IMR-90 (cell line): ENCODE results near the gene MICAL3. TPM values are rescaled to one million over a fixed set of nuclear protein-coding genes. Genes with fewer than 3 reads are reported as not detected.

ENCODE experiments used
- ATAC-seq: fragments of 200-7000 bp; cut with Tn5 transposase; 2 replicates; pipeline ENCODE4 v1.9.1; 2020; ENCODE audit warnings: low read depth, mild to moderate bottlenecking, moderate library complexity
- BruUV-seq: library from RNA; stranded (reverse); fragments of 400-500 nt; replicated peaks from 2 replicates; lab custom pipeline; 2021; lab: Mats Ljungman, UMichigan
- CTCF ChIA-PET: fragments of 300-600 bp; formaldehyde crosslinking; extraction: SDS; loops from one replicate; lab custom pipeline; 2021; ENCODE audit warnings: antibody characterized with exemption; lab: Yijun Ruan, JAX
- POLR2A ChIA-PET: fragments of 300-600 bp; sonication (Branson Sonifier 250); formaldehyde crosslinking; loops from one replicate; lab custom pipeline; 2022; ENCODE audit warnings: antibody characterized with exemption; ENCODE audit not compliant: unreplicated experiment; lab: Charles Lee
- DNase-seq: peaks from one replicate; pipeline ENCODE4 v3.0.0; 2013
- H2AFZ ChIP-seq: replicated peaks from 2 replicates; pipeline ENCODE3; 2013; ENCODE audit warnings: low read length, mild to moderate bottlenecking; ENCODE audit not compliant: poor library complexity
- H2AK5ac ChIP-seq: 2 replicates; pipeline ENCODE4 v1.6.1; 2013; ENCODE audit warnings: low read depth, low read length, inconsistent platforms
- H2AK9ac ChIP-seq: replicated peaks from 2 replicates; pipeline ENCODE3; 2013; ENCODE audit warnings: mild to moderate bottlenecking, low read depth, low read length, moderate library complexity; ENCODE audit not compliant: poor library complexity
- H2BK120ac ChIP-seq: 2 replicates; pipeline ENCODE4 v1.6.1; 2013; ENCODE audit warnings: low read depth, low read length, inconsistent platforms
- H2BK15ac ChIP-seq: 3 replicates; pipeline ENCODE4 v1.6.1; 2013; ENCODE audit warnings: low read depth, low read length, inconsistent platforms
- H2BK20ac ChIP-seq: 2 replicates; pipeline ENCODE4 v1.6.1; 2013; ENCODE audit warnings: low read depth, mild to moderate bottlenecking, inconsistent platforms, low read length, moderate library complexity
- H2BK5ac ChIP-seq: 2 replicates; pipeline ENCODE4 v1.6.1; 2013; ENCODE audit warnings: mild to moderate bottlenecking, low read depth, low read length, inconsistent platforms; ENCODE audit not compliant: poor library complexity, severe bottlenecking
- H3K14ac ChIP-seq: replicated peaks from 2 replicates; pipeline ENCODE4 v1.6.1; 2013; ENCODE audit warnings: low read depth, low read length, inconsistent platforms
- H3K18ac ChIP-seq: 2 replicates; pipeline ENCODE4 v1.6.1; 2013; ENCODE audit warnings: low read depth, low read length, control low read depth
- H3K23ac ChIP-seq: 2 replicates; pipeline ENCODE4 v1.6.1; 2013; ENCODE audit warnings: low read depth, low read length, inconsistent platforms
- H3K27ac ChIP-seq: 2 replicates; pipeline ENCODE4 v1.5.1; 2013; ENCODE audit warnings: mild to moderate bottlenecking, control low read depth, low read length; ENCODE audit not compliant: insufficient read depth
- H3K27me3 ChIP-seq: 2 replicates; pipeline ENCODE4 v1.6.1; 2013; ENCODE audit warnings: low read length; ENCODE audit not compliant: control insufficient read depth, insufficient read depth
- H3K36me3 ChIP-seq: 2 replicates; pipeline ENCODE4 v1.6.1; 2013; ENCODE audit warnings: low read length, mixed read lengths; ENCODE audit not compliant: control insufficient read depth, insufficient read depth
- H3K4ac ChIP-seq: 2 replicates; pipeline ENCODE4 v1.6.1; 2013; ENCODE audit warnings: low read depth, low read length, inconsistent platforms
- H3K4me1 ChIP-seq: 2 replicates; pipeline ENCODE4 v1.6.1; 2013; ENCODE audit warnings: low read length, mixed read lengths; ENCODE audit not compliant: control insufficient read depth, insufficient read depth
- H3K4me2 ChIP-seq: 2 replicates; pipeline ENCODE4 v1.6.1; 2013; ENCODE audit warnings: low read depth, mild to moderate bottlenecking, control low read depth, low read length, moderate library complexity
- H3K4me3 ChIP-seq: 2 replicates; pipeline ENCODE4 v1.5.1; 2013; ENCODE audit warnings: low read depth, mild to moderate bottlenecking, control low read depth, low read length, moderate library complexity; ENCODE audit not compliant: insufficient read depth
- H3K56ac ChIP-seq: 2 replicates; pipeline ENCODE4 v1.6.1; 2013; ENCODE audit warnings: low read length, inconsistent platforms; ENCODE audit not compliant: insufficient read depth; ENCODE audit errors: extremely low read depth
- H3K79me1 ChIP-seq, 2 experiments: 2 replicates each; pipeline ENCODE4 v1.6.1; 2013; ENCODE audit warnings: low read length in 2 of 2, inconsistent platforms in 1 of 2, low read depth in 1 of 2
- H3K9ac ChIP-seq: 2 replicates; pipeline ENCODE4 v1.6.1; 2013; ENCODE audit warnings: low read depth, low read length, control low read depth
- H3K9me1 ChIP-seq: 2 replicates; pipeline ENCODE4 v1.6.1; 2013; ENCODE audit warnings: low read length, inconsistent platforms; ENCODE audit not compliant: insufficient read depth
- H3K9me3 ChIP-seq: 2 replicates; pipeline ENCODE4 v1.6.1; 2013; ENCODE audit warnings: low read length; ENCODE audit not compliant: control insufficient read depth, insufficient read depth
- H4K20me1 ChIP-seq: 2 replicates; pipeline ENCODE4 v1.6.1; 2013; ENCODE audit warnings: low read length, inconsistent platforms; ENCODE audit not compliant: insufficient read depth
- H4K5ac ChIP-seq: 2 replicates; pipeline ENCODE4 v1.6.1; 2013; ENCODE audit warnings: mild to moderate bottlenecking, low read depth, low read length, control low read depth
- H4K8ac ChIP-seq, 2 experiments: 2 replicates each; pipeline ENCODE4 v1.6.1; 2013; ENCODE audit warnings: low read depth in 2 of 2, low read length in 2 of 2, control low read depth in 1 of 2, inconsistent platforms in 1 of 2
- H4K91ac ChIP-seq: 2 replicates; pipeline ENCODE4 v1.6.1; 2013; ENCODE audit warnings: low read depth, low read length, inconsistent platforms; ENCODE audit not compliant: insufficient read depth
- CHD1 ChIP-seq: IDR thresholded peaks from 2 replicates; pipeline ENCODE4 v1.6.1; 2012; ENCODE audit warnings: low read depth, low read length, improper control_type of control experiment
- USF2 ChIP-seq: fragments of 150-350 bp; IDR thresholded peaks from 2 replicates; pipeline ENCODE4 v1.6.1; 2017; ENCODE audit warnings: mild to moderate bottlenecking, antibody characterized with exemption, low read length, low read depth
- dilution Hi-C: fragments of 300-500 bp; cut with HindIII; formaldehyde crosslinking; loops from one replicate; pipeline ENCODE4 v1.14.3; 2018; ENCODE audit warnings: low sequenced_read_pairs; ENCODE audit not compliant: unreplicated experiment
- in situ Hi-C: fragments of 300-500 bp; cut with MboI; formaldehyde crosslinking; loops from 3 replicates; pipeline ENCODE4 v1.14.3; 2019; ENCODE audit warnings: low sequenced_read_pairs, inconsistent platforms, mixed read lengths
- intact Hi-C: fragments of 100-400 bp; cut with micrococcal nuclease; formaldehyde crosslinking; loops from 2 replicates; pipeline ENCODE4 v1.10.0; 2022
- polyA plus RNA-seq, 3 experiments: library from polyadenylated mRNA; depleted of rRNA; stranded (reverse); fragments of >200 nt; gene quantifications; 2 replicates each; pipeline ENCODE4 v1.2.3, GENCODE V29; 2012; ENCODE audit warnings: low replicate concordance in 1 of 3
- total RNA-seq: library from RNA; depleted of rRNA; stranded (reverse); fragments of >200 nt; gene quantifications from 2 replicates; pipeline ENCODE4 v1.2.3, GENCODE V29; 2012

Gene MICAL3
- total and polyA plus RNA-seq, 2 of the 4 experiments (the other 2 are of a cell fraction): 17.6 to 26.8 TPM

- Histone ChIP-seq H2AK9ac (no peak overlapping the region), H3K79me1 (peaks cover 38 to 86% of the 10 kb centered on the region in 2 experiments), H4K5ac (no peak overlapping the region), H3K4me2 (no peak overlapping the region), H3K27me3 (no peaks in the 10 kb centered on the region), H4K8ac (no peak overlapping the region), H3K36me3 (no peaks in the 10 kb centered on the region), H2AK5ac (no peak overlapping the region), H3K27ac (no peak overlapping the region), H3K56ac (no peak overlapping the region), H3K23ac (no peak overlapping the region), H4K91ac (no peak overlapping the region), H3K9me1 (peaks cover 28% of the 10 kb centered on the region), H3K18ac (no peak overlapping the region), H3K4ac (no peak overlapping the region), H2BK20ac (no peak overlapping the region), H2AFZ (no peak overlapping the region), H3K9me3 (no peaks in the 10 kb centered on the region), H2BK15ac (no peak overlapping the region), H3K9ac (no peak overlapping the region), H2BK5ac (no peak overlapping the region), H3K4me1 (peaks cover 26% of the 10 kb centered on the region), H3K14ac (no peak overlapping the region), H3K4me3 (no peak overlapping the region), H4K20me1 (peaks cover 19% of the 10 kb centered on the region), H2BK120ac (no peak overlapping the region)
- TF ChIP-seq USF2 (no peak), CHD1 (no peak)
- dilution Hi-C loops: no loop called here
- BruUV-seq: no TSS peak
- in situ Hi-C loops: no loop called here
- ATAC-seq: no peak
- no peak for DNase-seq
- POLR2A ChIA-PET: no interaction called here
- CTCF ChIA-PET: interaction anchor here (0.7 kb wide), 1 partner anchor 27 kb away, joined by 3 read pairs; no protein-coding TSS in a partner anchor
- intact Hi-C loops: no loop called here
These were observed 46.3 kb downstream of the MICAL3 start for GRCh38 chr22:17978027-17978426.
